Measurements from ENCODE around the gene ATXN1. TPM values are rescaled to one million over a fixed set of nuclear protein-coding genes. Genes with fewer than 3 reads are reported as not detected.

ATXN1 gene
- total RNA-seq, 4 donors from 2014 or later = 48.7 to 166 (median 105) TPM

- H3K9me3 ChIP-seq = no peaks in the 10 kb centered on the region
- intact Hi-C loops (cut with DNase I; ENCODE audit: low total_unique reads) (loop anchor here (5.0 kb wide), 1 partner anchor 429 kb away; the partner anchor contains the start of gene ATXN1), in situ Hi-C loops (cut with MboI; ENCODE audit: low pct_ligation_motif_present in 1 of 4, low pct_unique_long_range_greater_than_20kb in 1 of 4, low sequenced_read_pairs in 3 of 4) (loop anchor here (5.0 to 25.0 kb wide), 9 partner anchors 71 to 631 kb away; partner anchors contain the start of gene ATXN1 (in 2 of the 4))
- no peaks in the 10 kb centered on the region for H3K27me3 ChIP-seq
- peak overlapping the region in 2 of 4 donors; percentile 17 to 28 for H3K27ac ChIP-seq
- TF ChIP-seq POLR2AphosphoS5 (IDR thresholded peaks at IDR 0.05) (no peak), EP300 (IDR thresholded peaks at IDR 0.05; ENCODE audit: low read depth) (no peak), POLR2A (IDR thresholded peaks at IDR 0.05) (no peak), CTCF (IDR thresholded peaks at IDR 0.05) (no peak)
- H3K4me3 ChIP-seq = no peak overlapping the region
- no peak for DNase-seq
- H3K4me1 ChIP-seq = peaks cover 14 to 43% (median 22%) of the 10 kb centered on the region in 4 donors
- 67 to 100% methylated on average over 1 to 3 of the region's 3 CpGs for WGBS, 2 donors (ENCODE audit: low coverage in 1 of 2)
- H3K36me3 ChIP-seq = no peaks in the 10 kb centered on the region
These were observed 427.7 kb downstream of the ATXN1 start for GRCh38 chr6:16333580-16333979.

- Histone ChIP-seq H3K9me3 (no peaks in the 10 kb centered on the region), H3K36me3 (peaks cover 0 to 2% (median 0%) of the 10 kb centered on the region in 4 donors), H3K27ac (peak overlapping the region in 3 of 4 donors; percentile 6 to 33 (median 26)), H3K4me3 (no peak overlapping the region), H3K27me3 (no peaks in the 10 kb centered on the region), H3K4me1 (peaks cover 9 to 31% (median 15%) of the 10 kb centered on the region in 4 donors)
- WGBS, 2 donors (ENCODE audit: low coverage in 1 of 2) = 6% methylated on average over 7 of the region's 7 CpGs; no CpG with 5 or more reads in 1 of the 2 donors
- TF ChIP-seq CTCF (IDR thresholded peaks at IDR 0.05) = peak; percentile 91 to 93 (median 92)
- TF ChIP-seq POLR2A (IDR thresholded peaks at IDR 0.05) = no peak
- TF ChIP-seq POLR2AphosphoS5 (IDR thresholded peaks at IDR 0.05) = peak in 1 of 3 donors; percentile 6
- peak; percentile 87 for DNase-seq
- intact Hi-C loops (cut with DNase I; ENCODE audit: low total_unique reads) (loop anchor here (5.0 kb wide), 1 partner anchor 430 kb away; the partner anchor contains the start of gene ATXN1), in situ Hi-C loops (cut with MboI; ENCODE audit: low pct_ligation_motif_present in 1 of 4, low pct_unique_long_range_greater_than_20kb in 1 of 4, low sequenced_read_pairs in 3 of 4) (loop anchor here (5.0 to 25.0 kb wide), 9 partner anchors 73 to 633 kb away; partner anchors contain the start of gene ATXN1 (in 2 of the 4))
These were observed 429.1 kb downstream of the ATXN1 start for GRCh38 chr6:16332175-16332542.

GRCh38 chr6:16331384-16332174, 429.7 kb downstream of the ATXN1 start:
- H3K4me1 ChIP-seq = peaks cover 6 to 25% (median 12%) of the 10 kb centered on the region in 4 donors
- no peaks in the 10 kb centered on the region for H3K27me3 ChIP-seq
- peak overlapping the region in 2 of 4 donors; percentile 6 to 26 for H3K27ac ChIP-seq
- H3K4me3 ChIP-seq = no peak overlapping the region
- WGBS, 2 donors (ENCODE audit: low coverage in 1 of 2) = 26 to 30% methylated on average over 5 to 11 of the region's 11 CpGs
- intact Hi-C loops (cut with DNase I; ENCODE audit: low total_unique reads) = loop anchor here (5.0 kb wide), 1 partner anchor 431 kb away; the partner anchor contains the start of gene ATXN1
- peak; percentile 86 to 95 (median 93) for TF ChIP-seq CTCF (IDR thresholded peaks at IDR 0.05)
- no peak for TF ChIP-seq POLR2A (IDR thresholded peaks at IDR 0.05)
- no peak for TF ChIP-seq POLR2AphosphoS5 (IDR thresholded peaks at IDR 0.05)
- no peak for TF ChIP-seq EP300 (IDR thresholded peaks at IDR 0.05; ENCODE audit: low read depth)
- peak; percentile 74 for DNase-seq
- peaks cover 0 to 7% (median 0%) of the 10 kb centered on the region in 4 donors for H3K36me3 ChIP-seq
- in situ Hi-C loops (cut with MboI; ENCODE audit: low pct_ligation_motif_present in 1 of 4, low pct_unique_long_range_greater_than_20kb in 1 of 4, low sequenced_read_pairs in 3 of 4) = loop anchor here (5.0 to 25.0 kb wide), 9 partner anchors 73 to 633 kb away; partner anchors contain the start of gene ATXN1 (in 2 of the 4)
- H3K9me3 ChIP-seq = no peaks in the 10 kb centered on the region

GRCh38 chr6:16329233-16329632, 432.0 kb downstream of the ATXN1 start:
- no peak for DNase-seq
- Histone ChIP-seq H3K36me3 (peaks cover 0 to 7% (median 0%) of the 10 kb centered on the region in 4 donors), H3K9me3 (no peaks in the 10 kb centered on the region), H3K4me3 (no peak overlapping the region), H3K27me3 (no peaks in the 10 kb centered on the region), H3K4me1 (peaks cover 6 to 23% (median 12%) of the 10 kb centered on the region in 4 donors), H3K27ac (no peak overlapping the region)
- intact Hi-C loops (cut with DNase I; ENCODE audit: low total_unique reads) = no loop called here
- in situ Hi-C loops (cut with MboI; ENCODE audit: low pct_ligation_motif_present in 1 of 4, low pct_unique_long_range_greater_than_20kb in 1 of 4, low sequenced_read_pairs in 3 of 4) = loop anchor here in 3 of 4 donors (25.0 kb wide), 3 partner anchors 183 to 633 kb away; partner anchors contain the start of gene ATXN1 (in 1 of the 3)
- TF ChIP-seq POLR2AphosphoS5 (IDR thresholded peaks at IDR 0.05) = no peak
- no peak for TF ChIP-seq CTCF (IDR thresholded peaks at IDR 0.05)
- no peak for TF ChIP-seq POLR2A (IDR thresholded peaks at IDR 0.05)
- WGBS, 2 donors (ENCODE audit: low coverage in 1 of 2) = 77 to 96% methylated on average over 4 to 6 of the region's 6 CpGs

Measured in transverse colon (tissue), 4 donors.